Stimulated activated CD8-positive, alpha-beta memory T cell treated with anti-CD3 and anti-CD28 coated beads, Interleukin-15, amount 100 ng/mL, for 1 hour (primary cell): ENCODE data around the gene MOAP1.
"Not testable (repeated sequence)": the region's sequence is repeated elsewhere in the genome, so short reads cannot be mapped to it uniquely, and the experiment has no call there.

Experiments used
- DNase-seq: peaks from one replicate; pipeline ENCODE4 v3.0.0-alpha.2; 2020; ENCODE audit warnings: low read depth

Gene MOAP1

GRCh38 chr14:93142854-93143652 is 41.6 kb downstream of the MOAP1 start:
- DNase-seq = no peak

- DNase-seq = no peak
Observed at GRCh38 chr14:93137864-93138263, 46.8 kb downstream of the MOAP1 start.

GRCh38 chr14:93136508-93136907 is 48.2 kb downstream of the MOAP1 start:
- DNase-seq = not testable (repeated sequence)

- no peak for DNase-seq
Observed at GRCh38 chr14:93136009-93136408, 48.7 kb downstream of the MOAP1 start.

- DNase-seq = no peak
Observed at GRCh38 chr14:93135399-93135798, 49.3 kb downstream of the MOAP1 start.

GRCh38 chr14:93133464-93133863 is 51.2 kb downstream of the MOAP1 start:
- no peak for DNase-seq

- no peak for DNase-seq
Observed at GRCh38 chr14:93132472-93133065, 52.1 kb downstream of the MOAP1 start.
